ENCODE results near the gene RAB43. TPM values are rescaled to one million over a fixed set of nuclear protein-coding genes. Genes with fewer than 3 reads are reported as not detected.
"Not testable (repeated sequence)": the region's sequence is repeated elsewhere in the genome, so short reads cannot be mapped to it uniquely, and the experiment has no call there.

Gene RAB43
- polyA plus RNA-seq, 3 donors: 6.0 to 11.8 (median 7.2) TPM

GRCh38 chr3:129123314-129124060, 1.9 kb upstream of the RAB43 start:
- WGBS, 3 donors: 50 to 64% (median 52%) methylated on average over 5 of the region's 5 CpGs
- H3K27ac ChIP-seq (ENCODE audit: low read depth, low read length): no peak overlapping the region

DNA sequence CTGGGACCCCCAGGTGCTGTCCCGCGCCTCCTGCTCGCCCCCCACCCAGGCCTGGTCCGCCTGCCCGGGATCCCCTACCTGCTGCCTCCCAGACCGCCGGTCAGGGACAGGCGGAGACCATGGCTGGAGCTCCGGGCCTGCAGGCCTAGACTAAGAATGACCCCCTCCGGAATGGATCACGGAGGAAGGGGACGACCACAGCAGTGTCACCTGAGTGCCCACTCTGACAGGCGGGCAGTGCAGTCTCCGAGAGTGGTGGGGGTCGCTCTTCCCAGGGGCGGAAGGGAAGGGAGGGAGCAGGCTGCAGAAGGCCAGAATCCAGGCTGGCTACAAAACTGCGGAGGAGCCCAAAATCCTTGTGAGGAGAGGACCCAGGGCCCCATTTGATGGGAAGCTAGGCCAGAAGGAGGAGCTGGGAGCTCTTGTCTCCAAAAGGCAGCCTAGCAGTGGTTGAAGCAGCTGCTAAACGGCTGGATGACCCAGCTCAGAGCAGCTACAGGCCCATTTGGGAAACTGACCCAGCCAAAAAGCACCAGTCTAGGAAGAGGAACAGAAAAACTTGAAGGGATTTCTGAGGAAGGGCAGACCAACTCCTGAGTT, 908 bp upstream of the RAB43 start:
- 44 to 55% (median 49%) methylated on average over 17 to 18 of the region's 18 CpGs for WGBS, 3 donors
- no peak overlapping the region for H3K27ac ChIP-seq (ENCODE audit: low read depth, low read length)

DNA sequence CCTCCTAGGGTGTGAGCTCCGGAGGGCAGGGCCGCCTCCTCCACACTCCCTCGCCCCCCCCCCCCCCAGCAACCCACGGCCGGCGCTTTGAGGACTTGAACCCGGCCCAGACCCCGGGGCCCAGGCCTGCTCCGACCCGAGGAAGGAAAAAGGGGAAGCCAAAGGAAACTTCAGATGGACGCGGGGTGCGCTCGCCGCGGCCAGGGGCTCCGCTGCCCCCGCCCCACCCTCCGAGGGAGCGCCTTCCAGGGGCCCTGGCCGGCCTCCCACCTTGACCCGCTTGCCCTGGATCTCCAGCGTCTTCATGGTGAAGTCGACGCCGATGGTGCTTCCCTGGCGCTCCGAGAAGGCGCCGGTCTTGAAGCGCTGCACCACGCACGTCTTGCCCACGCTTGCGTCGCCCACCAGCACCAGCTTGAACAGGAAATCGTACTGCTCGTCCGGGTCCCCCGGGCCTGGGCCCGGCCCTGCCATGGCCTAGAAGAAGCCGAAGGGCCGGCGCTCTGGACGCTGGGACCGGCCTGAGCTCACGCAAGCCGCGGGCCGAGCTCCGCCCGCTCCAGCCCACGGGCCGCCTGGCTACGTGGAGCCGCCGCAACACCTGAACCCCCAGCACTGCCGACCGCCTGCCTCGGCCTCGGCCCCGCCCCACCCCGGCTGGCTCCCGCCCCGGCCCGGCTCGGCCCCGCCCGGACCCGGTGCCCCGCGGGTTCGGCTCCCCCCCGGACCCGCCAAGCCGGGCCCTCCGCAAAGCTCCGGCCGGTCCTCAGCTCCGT, 400 bp downstream of the RAB43 start:
- peak overlapping the region; percentile 39 for H3K27ac ChIP-seq (ENCODE audit: low read depth, low read length)
- 0 to 1% (median 1%) methylated on average over 47 to 80 of the region's 80 CpGs for WGBS, 3 donors

GRCh38 chr3:129120254-129121004, 1.2 kb downstream of the RAB43 start:
- H3K27ac ChIP-seq (ENCODE audit: low read depth, low read length): peak overlapping the region; percentile 39
- WGBS, 3 donors: 0 to 1% (median 1%) methylated on average over 18 of the region's 18 CpGs

GRCh38 chr3:129119365-129120100, 2.1 kb downstream of the RAB43 start:
- WGBS, 3 donors: 12 to 31% (median 31%) methylated on average over 13 of the region's 13 CpGs
- no peak overlapping the region for H3K27ac ChIP-seq (ENCODE audit: low read depth, low read length)

GRCh38 chr3:129118745-129119144, 2.9 kb downstream of the RAB43 start:
- H3K27ac ChIP-seq (ENCODE audit: low read depth, low read length): no peak overlapping the region
- WGBS, 3 donors: 66 to 77% (median 66%) methylated on average over 5 of the region's 5 CpGs

GRCh38 chr3:129117134-129117533, 4.5 kb downstream of the RAB43 start:
- H3K27ac ChIP-seq (ENCODE audit: low read depth, low read length): no peak overlapping the region

- H3K27ac ChIP-seq (ENCODE audit: low read depth, low read length): no peak overlapping the region
- WGBS, 3 donors: 35 to 56% (median 45%) methylated on average over 5 of the region's 5 CpGs
Measured at GRCh38 chr3:129116482-129116946, 5.1 kb downstream of the RAB43 start.

DNA sequence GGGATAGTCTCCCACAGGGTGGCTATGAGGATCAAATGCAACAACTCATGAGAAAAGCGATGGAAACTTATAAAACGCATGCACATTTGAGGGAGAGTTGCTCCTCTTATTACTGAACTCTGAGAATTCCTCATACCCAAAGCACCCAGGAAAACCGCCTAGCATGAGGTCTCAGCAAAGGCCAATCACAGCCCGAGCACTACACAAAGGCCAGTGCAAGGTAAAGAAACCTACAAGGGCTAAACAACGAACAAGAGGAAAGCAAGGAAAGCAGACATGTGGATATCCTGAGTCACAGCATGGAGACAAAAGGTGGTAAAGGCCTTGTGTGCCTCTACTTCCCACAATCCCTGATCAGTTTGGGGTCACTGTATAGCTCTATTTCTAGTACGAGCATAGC, 7.1 kb downstream of the RAB43 start:
- WGBS, 3 donors: 86 to 95% (median 87%) methylated on average over 6 of the region's 6 CpGs
- H3K27ac ChIP-seq (ENCODE audit: low read depth, low read length): no peak overlapping the region

- 63 to 85% (median 70%) methylated on average over 3 of the region's 3 CpGs for WGBS, 3 donors
- no peak overlapping the region for H3K27ac ChIP-seq (ENCODE audit: low read depth, low read length)
Measured at GRCh38 chr3:129112308-129113052, 9.1 kb downstream of the RAB43 start.

GRCh38 chr3:129111076-129111780, 10.4 kb downstream of the RAB43 start:
- H3K27ac ChIP-seq (ENCODE audit: low read depth, low read length): not testable (repeated sequence)
- WGBS, 3 donors: 93 to 97% (median 95%) methylated on average over 10 of the region's 10 CpGs

- WGBS, 3 donors: 87 to 92% (median 91%) methylated on average over 8 of the region's 8 CpGs
Measured at GRCh38 chr3:129107793-129108192, 13.8 kb downstream of the RAB43 start.

DNA sequence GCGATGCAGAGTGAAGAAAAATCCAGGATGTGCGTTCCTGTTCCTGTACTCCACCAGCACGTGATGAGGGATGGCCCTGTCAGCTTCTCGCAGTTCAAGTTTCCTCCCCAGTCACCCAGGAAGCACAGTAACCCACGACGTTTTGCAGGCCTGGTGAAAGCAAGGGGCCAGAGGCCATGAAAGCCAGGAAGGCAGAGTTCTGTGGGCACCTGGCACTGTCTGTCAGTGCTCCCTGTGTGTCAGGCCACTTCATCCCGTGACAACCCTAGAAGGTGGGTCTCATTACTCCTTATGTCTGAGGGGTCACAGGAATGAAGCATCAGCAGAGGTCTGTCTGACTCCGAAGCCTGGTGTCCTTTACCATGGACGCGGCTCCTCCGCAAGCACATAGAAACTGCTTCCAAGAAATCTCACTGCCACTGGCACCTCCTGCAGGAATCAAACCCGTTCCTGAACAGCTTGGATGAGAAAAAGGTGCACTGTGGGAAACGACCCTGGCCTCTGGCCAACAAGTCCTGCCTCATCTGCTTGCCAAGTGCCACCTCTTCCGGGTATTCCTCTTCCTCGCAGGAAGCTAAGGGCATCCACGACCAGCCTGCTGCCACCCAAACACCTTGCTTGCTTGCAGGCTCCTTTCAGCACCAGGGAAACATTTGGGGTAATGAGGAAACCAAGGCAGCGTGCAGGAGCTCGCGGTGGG, 14.6 kb downstream of the RAB43 start:
- WGBS, 3 donors: 63 to 72% (median 70%) methylated on average over 19 of the region's 19 CpGs
- H3K27ac ChIP-seq (ENCODE audit: low read depth, low read length): no peak overlapping the region

More at GRCh38 chr3:129107793-129108192, 13.8 kb downstream of the RAB43 start:
- no peak overlapping the region for H3K27ac ChIP-seq (ENCODE audit: low read depth, low read length)

GRCh38 chr3:129106320-129106719, 15.3 kb downstream of the RAB43 start:
- H3K27ac ChIP-seq (ENCODE audit: low read depth, low read length): no peak overlapping the region
- WGBS, 3 donors: 82 to 88% (median 85%) methylated on average over 5 of the region's 5 CpGs

GRCh38 chr3:129105862-129106261, 15.7 kb downstream of the RAB43 start:
- no peak overlapping the region for H3K27ac ChIP-seq (ENCODE audit: low read depth, low read length)
- WGBS, 3 donors: 61 to 83% (median 71%) methylated on average over 4 of the region's 4 CpGs

GRCh38 chr3:129104498-129105079, 17.0 kb downstream of the RAB43 start:
- 86 to 94% (median 89%) methylated on average over 6 of the region's 6 CpGs for WGBS, 3 donors
- H3K27ac ChIP-seq (ENCODE audit: low read depth, low read length): no peak overlapping the region
